SU-DHL-6 (cell line): ENCODE measurements around the gene NANS.

ENCODE experiments used
- H2AFZ ChIP-seq: fragments of 200-600 bp; sonication (generic); 2 replicates; pipeline ENCODE4 v1.6.1; 2014; ENCODE audit warnings: low read depth, mild to moderate bottlenecking, moderate library complexity, mixed read lengths, antibody characterized with exemption, low read length; ENCODE audit not compliant: severe bottlenecking
- H3F3A ChIP-seq: fragments of 200-600 bp; shearing (Covaris generic); 2 replicates; pipeline ENCODE4 v1.6.0; 2016; ENCODE audit warnings: antibody characterized with exemption, mild to moderate bottlenecking; ENCODE audit not compliant: insufficient read depth
- H3K27ac ChIP-seq: fragments of 200-600 bp; sonication (generic); 2 replicates; pipeline ENCODE4 v1.5.1; 2016; ENCODE audit warnings: low read depth, mild to moderate bottlenecking, low read length, moderate library complexity, mixed read lengths
- H3K27me3 ChIP-seq: fragments of 200-600 bp; sonication (generic), shearing (Covaris generic); 2 replicates; pipeline ENCODE4 v1.6.0; 2014; ENCODE audit warnings: mild to moderate bottlenecking, low read length
- H3K36me3 ChIP-seq: fragments of 200-600 bp; sonication (generic); 2 replicates; pipeline ENCODE4 v1.6.1; 2014; ENCODE audit warnings: mild to moderate bottlenecking, low read length, mixed read lengths
- H3K4me2 ChIP-seq: fragments of 300-600, 200-600 bp; shearing (Covaris generic), sonication (generic); 2 replicates; pipeline ENCODE4 v1.6.0; 2014; ENCODE audit warnings: low read length, low read depth, mild to moderate bottlenecking; ENCODE audit not compliant: poor library complexity, severe bottlenecking
- H3K4me3 ChIP-seq: fragments of 200-600 bp; sonication (generic); 2 replicates; pipeline ENCODE4 v1.5.1; 2014; ENCODE audit warnings: antibody characterized with exemption, low read length, mild to moderate bottlenecking, mixed read lengths; ENCODE audit not compliant: insufficient read depth, poor library complexity, severe bottlenecking
- H3K79me2 ChIP-seq: fragments of 200-600 bp; sonication (generic); 2 replicates; pipeline ENCODE4 v1.6.1; 2014; ENCODE audit warnings: mild to moderate bottlenecking, low read length, moderate library complexity; ENCODE audit not compliant: insufficient read depth
- H3K9ac ChIP-seq: fragments of 200-600 bp; sonication (generic); 2 replicates; pipeline ENCODE4 v1.7.0; 2014; ENCODE audit warnings: mild to moderate bottlenecking, low read length
- H3K9me2 ChIP-seq: fragments of 200-600 bp; sonication (generic); replicated peaks from 2 replicates; pipeline ENCODE4 v1.6.1; 2014; ENCODE audit warnings: low read length; ENCODE audit not compliant: insufficient read depth
- H3K9me3 ChIP-seq: fragments of 200-600 bp; sonication (generic); 2 replicates; pipeline ENCODE4 v1.6.1; 2014; ENCODE audit warnings: low read length, mixed read lengths; ENCODE audit not compliant: insufficient read depth
- H4K20me1 ChIP-seq: fragments of 200-600 bp; sonication (generic); 2 replicates; pipeline ENCODE4 v1.6.1; 2014; ENCODE audit warnings: low read depth, mild to moderate bottlenecking, antibody characterized with exemption, low read length, moderate library complexity, mixed read lengths
- EZH2phosphoT487 ChIP-seq: fragments of 200-600 bp; sonication (generic), shearing (Covaris generic); conservative IDR thresholded peaks from 2 replicates; pipeline ENCODE4 v1.6.1; 2018; ENCODE audit warnings: mild to moderate bottlenecking, antibody characterized with exemption, low read length, moderate library complexity, mixed read lengths
- TF ChIP-seq, protein P1 (sequence below): fragments of 200-600 bp; sonication (generic); IDR thresholded peaks from one replicate; pipeline ENCODE4 v1.5.1; 2017; ENCODE audit warnings: antibody characterized with exemption, mild to moderate bottlenecking, low read length, moderate library complexity; ENCODE audit not compliant: insufficient read depth, poor library complexity, severe bottlenecking

NANS gene

DNA sequence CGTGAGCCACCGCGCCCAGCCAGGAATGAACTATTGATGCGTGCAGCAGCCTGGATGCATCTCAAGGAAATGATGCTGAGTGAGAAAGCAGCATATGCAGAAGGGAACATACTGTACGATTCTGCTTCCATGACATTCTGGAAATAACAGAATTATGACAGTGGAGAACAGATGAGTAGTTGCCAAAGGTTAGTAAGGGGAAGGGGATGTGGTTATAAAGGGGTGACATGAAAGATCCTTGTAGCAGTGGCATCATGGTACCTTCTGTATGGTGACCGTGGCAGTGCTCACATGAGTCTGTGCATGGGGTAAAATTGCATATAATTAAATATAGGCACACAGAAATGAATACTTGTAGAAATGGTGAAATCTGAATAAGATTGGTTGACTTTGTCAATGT, 13.0 kb downstream of the NANS start:
- H3K27ac ChIP-seq: no peak overlapping the region
- no peaks in the 10 kb centered on the region for H3F3A ChIP-seq
- no peak overlapping the region for H3K9ac ChIP-seq
- H2AFZ ChIP-seq: no peak overlapping the region
- no peak overlapping the region for H3K4me3 ChIP-seq
- H3K27me3 ChIP-seq: no peaks in the 10 kb centered on the region
- no peaks in the 10 kb centered on the region for H3K9me3 ChIP-seq
- H3K4me2 ChIP-seq: no peak overlapping the region
- H3K36me3 ChIP-seq: no peaks in the 10 kb centered on the region
- H4K20me1 ChIP-seq: no peaks in the 10 kb centered on the region
- peaks cover 6% of the 10 kb centered on the region for H3K79me2 ChIP-seq
- TF ChIP-seq, protein P1, sequence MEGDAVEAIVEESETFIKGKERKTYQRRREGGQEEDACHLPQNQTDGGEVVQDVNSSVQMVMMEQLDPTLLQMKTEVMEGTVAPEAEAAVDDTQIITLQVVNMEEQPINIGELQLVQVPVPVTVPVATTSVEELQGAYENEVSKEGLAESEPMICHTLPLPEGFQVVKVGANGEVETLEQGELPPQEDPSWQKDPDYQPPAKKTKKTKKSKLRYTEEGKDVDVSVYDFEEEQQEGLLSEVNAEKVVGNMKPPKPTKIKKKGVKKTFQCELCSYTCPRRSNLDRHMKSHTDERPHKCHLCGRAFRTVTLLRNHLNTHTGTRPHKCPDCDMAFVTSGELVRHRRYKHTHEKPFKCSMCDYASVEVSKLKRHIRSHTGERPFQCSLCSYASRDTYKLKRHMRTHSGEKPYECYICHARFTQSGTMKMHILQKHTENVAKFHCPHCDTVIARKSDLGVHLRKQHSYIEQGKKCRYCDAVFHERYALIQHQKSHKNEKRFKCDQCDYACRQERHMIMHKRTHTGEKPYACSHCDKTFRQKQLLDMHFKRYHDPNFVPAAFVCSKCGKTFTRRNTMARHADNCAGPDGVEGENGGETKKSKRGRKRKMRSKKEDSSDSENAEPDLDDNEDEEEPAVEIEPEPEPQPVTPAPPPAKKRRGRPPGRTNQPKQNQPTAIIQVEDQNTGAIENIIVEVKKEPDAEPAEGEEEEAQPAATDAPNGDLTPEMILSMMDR: no peak
- no peak for TF ChIP-seq EZH2phosphoT487
- H3K9me2 ChIP-seq: no peaks in the 10 kb centered on the region

DNA sequence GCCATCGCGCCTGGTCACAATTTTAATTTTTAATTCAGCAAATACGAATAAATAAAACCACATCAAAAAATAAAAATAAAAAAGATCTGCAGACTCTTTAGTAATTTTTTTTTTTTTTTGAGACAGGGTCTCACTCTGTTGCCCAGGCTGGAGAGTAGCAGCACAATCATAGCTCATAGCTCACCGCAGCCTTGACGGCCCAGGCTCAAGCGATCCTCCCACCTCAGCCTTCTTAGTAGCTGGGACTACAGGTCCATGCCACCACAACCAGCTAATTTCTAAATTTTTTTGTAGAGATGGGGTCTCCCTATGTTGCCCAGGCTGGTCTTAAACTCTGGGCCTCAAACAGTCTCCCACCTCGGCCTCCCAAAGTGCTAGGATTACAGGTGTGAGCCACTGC, 14.2 kb downstream of the NANS start:
- H3K79me2 ChIP-seq: peaks cover 6% of the 10 kb centered on the region

DNA sequence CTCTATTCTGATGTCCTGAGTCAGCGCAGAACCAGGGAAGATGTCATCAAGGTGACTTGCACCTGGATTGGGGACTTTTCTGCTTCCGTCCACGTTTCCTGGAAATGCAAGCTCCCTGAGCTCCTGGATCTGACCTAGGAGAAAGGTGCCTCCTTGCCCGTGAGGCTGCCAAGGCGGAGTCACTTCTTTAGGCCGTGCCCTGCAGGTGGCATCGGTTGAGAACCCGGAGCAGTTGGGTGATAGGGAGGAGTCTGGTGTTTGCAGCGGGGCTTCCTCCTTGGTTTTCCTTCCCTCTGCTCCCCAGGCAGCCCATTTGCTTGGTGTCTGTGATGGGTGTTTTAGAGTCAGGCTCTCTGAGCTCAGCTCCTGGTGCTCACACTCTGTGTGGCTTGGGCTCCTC, 15.2 kb downstream of the NANS start:
- H3K27me3 ChIP-seq: no peaks in the 10 kb centered on the region
- no peak overlapping the region for H3K9ac ChIP-seq
- H3K4me3 ChIP-seq: no peak overlapping the region
- no peak overlapping the region for H3K27ac ChIP-seq
- TF ChIP-seq, protein P1: no peak
- TF ChIP-seq EZH2phosphoT487: no peak
- H4K20me1 ChIP-seq: no peaks in the 10 kb centered on the region
- H3K36me3 ChIP-seq: no peaks in the 10 kb centered on the region
- H3F3A ChIP-seq: no peaks in the 10 kb centered on the region
- H3K9me3 ChIP-seq: no peaks in the 10 kb centered on the region
- H2AFZ ChIP-seq: no peak overlapping the region
- peaks cover 5% of the 10 kb centered on the region for H3K79me2 ChIP-seq
- H3K9me2 ChIP-seq: no peaks in the 10 kb centered on the region
- H3K4me2 ChIP-seq: no peak overlapping the region

More for the DNA sequence above, 14.2 kb downstream of the NANS start:
- H3K9me3 ChIP-seq: no peaks in the 10 kb centered on the region
- no peaks in the 10 kb centered on the region for H3K9me2 ChIP-seq
- no peaks in the 10 kb centered on the region for H3K36me3 ChIP-seq
- TF ChIP-seq, protein P1: no peak
- TF ChIP-seq EZH2phosphoT487: no peak
- no peak overlapping the region for H2AFZ ChIP-seq
- H3K4me3 ChIP-seq: no peak overlapping the region
- no peak overlapping the region for H3K27ac ChIP-seq
- H4K20me1 ChIP-seq: no peaks in the 10 kb centered on the region
- H3F3A ChIP-seq: no peaks in the 10 kb centered on the region
- H3K9ac ChIP-seq: no peak overlapping the region
- H3K27me3 ChIP-seq: no peaks in the 10 kb centered on the region
- no peak overlapping the region for H3K4me2 ChIP-seq
